BJ (cell line): ENCODE results near the gene EHD2. TPM values are rescaled to one million over a fixed set of nuclear protein-coding genes. Genes with fewer than 3 reads are reported as not detected.
"Not testable (repeated sequence)": the region's sequence is repeated elsewhere in the genome, so short reads cannot be mapped to it uniquely, and the experiment has no call there.

ENCODE experiments used
- CTCF ChIA-PET: fragments of 350-600 bp; formaldehyde crosslinking; extraction: SDS; loops from one replicate; lab custom pipeline; 2021; ENCODE audit warnings: antibody characterized with exemption, inconsistent platforms; lab: Yijun Ruan, JAX
- POLR2A ChIA-PET: fragments of 300-600 bp; sonication (Branson Sonifier 250); formaldehyde crosslinking; extraction: SDS; loops from one replicate; lab custom pipeline; 2021; ENCODE audit warnings: antibody characterized with exemption; lab: Charles Lee
- DNase-seq: peaks from one replicate; pipeline ENCODE4 v3.0.0-alpha.2; 2011; ENCODE audit warnings: low read depth
- H3K27me3 ChIP-seq: 2 replicates; pipeline ENCODE4 v1.6.0; 2011; ENCODE audit warnings: low read length; ENCODE audit not compliant: control insufficient read depth, insufficient read depth
- H3K36me3 ChIP-seq: 2 replicates; pipeline ENCODE4 v1.5.1; 2011; ENCODE audit warnings: low read length; ENCODE audit not compliant: control insufficient read depth, insufficient read depth
- H3K4me3 ChIP-seq: 2 replicates; pipeline ENCODE4 v1.5.1; 2011; ENCODE audit warnings: low read depth, mild to moderate bottlenecking, control low read depth, low read length
- polyA plus RNA-seq: library from polyadenylated mRNA; depleted of rRNA; stranded (reverse); fragments of >200 nt; gene quantifications from 2 replicates; pipeline ENCODE4 v1.2.3, GENCODE V29; 2011
- TF ChIP-seq, protein P1 (sequence below): IDR thresholded peaks from 2 replicates; pipeline ENCODE4 v1.5.1; 2011; ENCODE audit warnings: low read depth, mild to moderate bottlenecking, control low read depth, inconsistent platforms, low read length, moderate library complexity; ENCODE audit not compliant: insufficient read depth

The EHD2 gene
- polyA plus RNA-seq, 1 experiment = 132 TPM

- ChIA-PET POLR2A (no interaction called here), CTCF (interaction anchor here (0.8 to 19.3 kb wide), 5 partner anchors 8 to 273 kb away, joined by 3 to 428 read pairs (median 4); partner anchors contain the start of genes EHD2 and KPTN)
These were observed 8.6 kb upstream of the EHD2 start for GRCh38 chr19:47704656-47705055.

DNA sequence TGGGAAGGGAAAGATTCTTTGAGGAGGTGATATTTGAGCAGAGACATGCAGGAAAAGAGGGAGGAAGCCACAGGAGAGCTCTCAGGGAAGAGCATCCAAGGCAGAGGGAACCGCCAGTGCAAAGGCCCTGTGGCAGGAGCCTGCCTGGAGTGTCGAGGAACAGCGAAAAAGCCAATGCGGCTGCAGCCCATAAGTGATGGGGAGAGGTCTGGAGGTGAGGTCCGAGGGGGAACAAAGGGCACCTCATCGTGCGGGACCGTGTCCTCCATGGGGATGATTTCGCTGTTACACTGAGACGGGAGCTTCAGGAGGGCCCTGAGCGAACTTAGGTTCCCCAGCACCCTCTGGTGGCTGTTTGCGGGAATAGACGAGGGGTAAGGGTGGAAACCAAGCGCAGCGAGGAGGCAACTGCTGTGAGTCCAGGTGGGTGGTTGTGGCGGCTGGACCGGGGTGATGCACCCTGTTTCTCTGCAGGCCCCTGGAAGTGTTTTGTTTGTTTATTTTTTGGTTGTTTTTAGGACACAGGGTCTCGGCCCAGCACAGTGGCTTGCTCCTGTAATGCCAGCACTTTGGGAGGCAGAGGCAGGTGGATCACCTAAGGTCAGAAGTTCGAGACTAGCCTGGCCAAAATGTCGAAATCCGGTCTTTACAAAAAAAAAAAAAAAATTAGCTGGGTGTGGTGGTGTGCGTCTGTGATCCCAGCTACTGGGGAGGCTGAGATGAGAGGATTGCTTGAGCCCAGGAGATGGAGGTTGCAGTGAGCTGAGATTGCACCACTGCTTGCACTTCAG, 5.9 kb upstream of the EHD2 start:
- POLR2A ChIA-PET = interaction anchor here (0.7 kb wide), 1 partner anchor 12 kb away, joined by 4 read pairs; no protein-coding TSS in a partner anchor

More at GRCh38 chr19:47704656-47705055, 8.6 kb upstream of the EHD2 start:
- H3K4me3 ChIP-seq = no peak overlapping the region
- no peak for DNase-seq
- TF ChIP-seq, protein P1, sequence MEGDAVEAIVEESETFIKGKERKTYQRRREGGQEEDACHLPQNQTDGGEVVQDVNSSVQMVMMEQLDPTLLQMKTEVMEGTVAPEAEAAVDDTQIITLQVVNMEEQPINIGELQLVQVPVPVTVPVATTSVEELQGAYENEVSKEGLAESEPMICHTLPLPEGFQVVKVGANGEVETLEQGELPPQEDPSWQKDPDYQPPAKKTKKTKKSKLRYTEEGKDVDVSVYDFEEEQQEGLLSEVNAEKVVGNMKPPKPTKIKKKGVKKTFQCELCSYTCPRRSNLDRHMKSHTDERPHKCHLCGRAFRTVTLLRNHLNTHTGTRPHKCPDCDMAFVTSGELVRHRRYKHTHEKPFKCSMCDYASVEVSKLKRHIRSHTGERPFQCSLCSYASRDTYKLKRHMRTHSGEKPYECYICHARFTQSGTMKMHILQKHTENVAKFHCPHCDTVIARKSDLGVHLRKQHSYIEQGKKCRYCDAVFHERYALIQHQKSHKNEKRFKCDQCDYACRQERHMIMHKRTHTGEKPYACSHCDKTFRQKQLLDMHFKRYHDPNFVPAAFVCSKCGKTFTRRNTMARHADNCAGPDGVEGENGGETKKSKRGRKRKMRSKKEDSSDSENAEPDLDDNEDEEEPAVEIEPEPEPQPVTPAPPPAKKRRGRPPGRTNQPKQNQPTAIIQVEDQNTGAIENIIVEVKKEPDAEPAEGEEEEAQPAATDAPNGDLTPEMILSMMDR = no peak
- H3K36me3 ChIP-seq = peaks cover 13% of the 10 kb centered on the region
- H3K27me3 ChIP-seq = no peaks in the 10 kb centered on the region

DNA sequence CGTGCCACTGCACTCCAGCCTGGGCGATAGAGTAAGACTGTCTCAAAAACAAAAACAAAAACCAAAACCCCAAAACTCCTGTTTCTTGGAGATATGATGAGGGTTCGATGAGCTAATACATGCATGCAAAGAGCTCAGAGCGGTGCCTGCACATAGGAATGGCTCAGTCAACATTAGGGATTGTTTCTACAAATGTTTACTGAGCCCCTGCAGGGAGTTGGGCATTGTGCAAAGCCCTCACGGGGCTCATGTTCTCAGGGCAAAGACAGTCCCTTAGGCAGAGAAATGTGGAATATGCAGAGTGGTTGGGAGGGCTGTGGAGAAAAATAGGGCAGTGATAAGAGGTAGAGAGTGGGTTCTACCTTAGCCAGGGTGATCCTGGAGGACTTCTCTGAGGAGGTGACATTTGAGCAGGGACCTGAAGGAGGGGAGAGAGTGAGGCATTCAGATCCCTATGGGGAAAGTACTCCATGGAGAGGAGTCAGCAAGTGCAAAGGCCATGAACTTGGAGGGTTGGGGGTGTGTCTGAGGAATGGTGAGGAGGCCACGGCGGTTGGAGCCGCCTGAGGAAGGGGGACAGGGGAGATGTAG, 1.5 kb upstream of the EHD2 start:
- ChIA-PET POLR2A (no interaction called here), CTCF (interaction anchor here (1.1 to 19.3 kb wide), 15 partner anchors 8 to 451 kb away, joined by 3 to 428 read pairs (median 12); partner anchors contain the start of gene NOP53)
- Histone ChIP-seq H3K36me3 (peaks cover 7% of the 10 kb centered on the region), H3K27me3 (no peaks in the 10 kb centered on the region), H3K4me3 (no peak overlapping the region)
- no peak for DNase-seq
- TF ChIP-seq, protein P1 = no peak

More for the DNA sequence above, 5.9 kb upstream of the EHD2 start:
- Histone ChIP-seq H3K27me3 (no peaks in the 10 kb centered on the region), H3K36me3 (peaks cover 7% of the 10 kb centered on the region), H3K4me3 (no peak overlapping the region)
- CTCF ChIA-PET = interaction anchor here (0.6 to 19.3 kb wide), 36 partner anchors 9 to 429 kb away, joined by 3 to 428 read pairs (median 4); partner anchors contain the start of genes KPTN, NAPA and NOP53
- DNase-seq = no peak
- TF ChIP-seq, protein P1 = peak; percentile 93

DNA sequence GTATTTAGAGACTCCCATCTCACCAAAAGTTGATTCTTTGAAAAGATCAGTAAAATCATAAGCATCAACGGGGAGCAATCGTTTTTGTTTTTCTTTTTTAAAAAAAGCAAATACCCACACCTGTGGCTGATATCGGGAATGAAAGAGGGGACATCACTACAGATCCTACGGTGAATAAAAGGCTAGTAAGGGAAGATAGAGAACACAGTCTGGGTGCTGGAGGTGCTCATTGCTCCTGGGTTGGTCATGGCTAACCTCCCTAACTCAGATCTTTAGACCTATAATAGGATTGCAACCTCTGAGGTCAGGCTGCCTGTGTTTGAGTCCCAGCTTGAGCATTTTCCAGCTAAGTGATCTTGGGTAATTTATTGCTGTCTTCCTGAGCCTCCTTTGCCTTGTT, 1.1 kb downstream of the EHD2 start:
- H3K36me3 ChIP-seq = peaks cover 15% of the 10 kb centered on the region
- TF ChIP-seq, protein P1 = no peak
- no peak for DNase-seq
- H3K27me3 ChIP-seq = no peaks in the 10 kb centered on the region
- ChIA-PET POLR2A (no interaction called here), CTCF (interaction anchor here (0.7 to 19.3 kb wide), 18 partner anchors 9 to 422 kb away, joined by 3 to 428 read pairs (median 7); partner anchors contain the start of genes MEIS3 and NOP53)
- H3K4me3 ChIP-seq = peak overlapping the region; percentile 86

DNA sequence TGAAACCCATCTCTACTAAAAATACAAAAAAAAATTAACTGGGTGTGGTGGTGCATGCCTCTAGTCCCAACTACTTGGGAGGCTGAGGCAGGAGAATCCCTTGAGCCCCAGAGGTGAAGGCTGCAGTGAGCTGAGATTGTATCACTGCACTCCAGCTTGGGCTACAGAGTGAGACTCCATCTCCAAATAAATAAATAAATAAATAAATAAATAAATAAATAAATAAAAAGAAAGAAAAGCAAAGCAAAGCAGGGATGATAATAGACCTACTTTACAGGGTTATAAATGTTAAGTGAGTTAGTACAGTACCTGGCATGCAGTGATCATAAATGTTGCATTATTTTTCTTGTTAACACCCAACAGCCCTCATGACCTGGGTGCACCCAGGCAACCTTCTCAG, 1.6 kb downstream of the EHD2 start:
- H3K36me3 ChIP-seq = peaks cover 15% of the 10 kb centered on the region
- POLR2A ChIA-PET, DNase-seq, H3K27me3 ChIP-seq: not testable (repeated sequence)
- CTCF ChIA-PET = interaction anchor here (0.5 to 8.3 kb wide), 9 partner anchors 7 to 439 kb away, joined by 3 to 160 read pairs (median 13); partner anchors contain the start of genes MEIS3 and NOP53
- peak overlapping the region; percentile 86 for H3K4me3 ChIP-seq
